HEK293 (cell line): ENCODE data around the gene PLGRKT.
"Not testable (repeated sequence)": the region's sequence is repeated elsewhere in the genome, so short reads cannot be mapped to it uniquely, and the experiment has no call there.

Source experiments
- CTCF ChIA-PET: fragments of 350-600 bp; formaldehyde crosslinking; extraction: SDS; loops from one replicate; lab custom pipeline; 2021; ENCODE audit warnings: antibody characterized with exemption; lab: Yijun Ruan, JAX
- POLR2A ChIA-PET: fragments of 300-600 bp; formaldehyde crosslinking; extraction: SDS; loops from one replicate; lab custom pipeline; 2020; ENCODE audit warnings: antibody characterized with exemption, inconsistent platforms; lab: Yijun Ruan, JAX
- H3K27ac ChIP-seq: fragments of 200-500 bp; sonication (Bioruptor generic); 2 replicates; pipeline ENCODE4 v1.5.1; 2014; ENCODE audit warnings: low read depth, low read length, control low read depth, inconsistent platforms; ENCODE audit errors: extremely low read depth
- H3K36me3 ChIP-seq, 2 experiments: fragments of 200-500 bp in 1 of 2; sonication (Bioruptor generic) in 1 of 2; 1 replicate in 1 of 2; 2 replicates in 1 of 2; pipeline ENCODE4 v1.5.1; 2014 to 2017; ENCODE audit warnings: inconsistent platforms in 2 of 2, low read length in 2 of 2; ENCODE audit not compliant: control insufficient read depth in 2 of 2, insufficient read depth in 1 of 2
- H3K4me1 ChIP-seq: fragments of 200-500 bp; sonication (Bioruptor generic); 2 replicates; pipeline ENCODE4 v1.5.1; 2014; ENCODE audit warnings: mild to moderate bottlenecking, low read length, inconsistent platforms; ENCODE audit not compliant: control insufficient read depth, insufficient read depth
- H3K4me3 ChIP-seq: 2 replicates; pipeline ENCODE4 v1.5.1; 2011; ENCODE audit warnings: low read depth, mild to moderate bottlenecking, control low read depth, low read length, moderate library complexity
- H3K9me3 ChIP-seq: fragments of 200-500 bp; sonication (Bioruptor generic); 2 replicates; pipeline ENCODE4 v1.5.1; 2014; ENCODE audit warnings: low read depth, low read length, inconsistent platforms; ENCODE audit not compliant: control insufficient read depth, insufficient read depth
- GLI4 ChIP-seq: fragments of 450-650 bp; formaldehyde crosslinking; IDR thresholded peaks from 2 replicates; pipeline ENCODE4 v1.5.1; 2016; ENCODE audit warnings: missing biosample characterization, missing genetic modification characterization
- KLF1 ChIP-seq: fragments of 450-650 bp; formaldehyde crosslinking; IDR thresholded peaks from 2 replicates; pipeline ENCODE4 v1.5.1; 2016; ENCODE audit warnings: missing biosample characterization, missing genetic modification characterization
- OVOL3 ChIP-seq: fragments of 450-650 bp; formaldehyde crosslinking; IDR thresholded peaks from 2 replicates; pipeline ENCODE4 v1.5.1; 2016; ENCODE audit warnings: missing biosample characterization, missing genetic modification characterization
- ZEB2 ChIP-seq: fragments of 450-650 bp; formaldehyde crosslinking; IDR thresholded peaks from 2 replicates; pipeline ENCODE4 v1.5.1; 2016; ENCODE audit warnings: missing biosample characterization, missing genetic modification characterization
- ZFHX2 ChIP-seq: fragments of 450-650 bp; formaldehyde crosslinking; conservative IDR thresholded peaks from 2 replicates; pipeline ENCODE4 v1.5.1; 2016; ENCODE audit warnings: missing biosample characterization, missing genetic modification characterization
- ZNF114 ChIP-seq: fragments of 450-650 bp; formaldehyde crosslinking; IDR thresholded peaks from 2 replicates; pipeline ENCODE4 v1.5.0; 2017; ENCODE audit warnings: missing biosample characterization, missing genetic modification characterization
- ZNF184 ChIP-seq: fragments of 450-650 bp; IDR thresholded peaks from 2 replicates; pipeline ENCODE4 v1.5.1; 2018; ENCODE audit warnings: missing biosample characterization, mild to moderate bottlenecking, missing genetic modification characterization
- ZNF335 ChIP-seq: fragments of 450-650 bp; formaldehyde crosslinking; conservative IDR thresholded peaks from 2 replicates; pipeline ENCODE4 v1.5.1; 2016; ENCODE audit warnings: missing biosample characterization, missing genetic modification characterization
- ZNF394 ChIP-seq: fragments of 450-650 bp; formaldehyde crosslinking; IDR thresholded peaks from 2 replicates; pipeline ENCODE4 v1.5.1; 2016; ENCODE audit warnings: missing biosample characterization, missing genetic modification characterization, mild to moderate bottlenecking, moderate library complexity, borderline replicate concordance
- ZNF501 ChIP-seq: fragments of 450-650 bp; formaldehyde crosslinking; IDR thresholded peaks from 2 replicates; pipeline ENCODE4 v1.5.1; 2016; ENCODE audit warnings: missing biosample characterization, missing genetic modification characterization
- ZNF514 ChIP-seq: fragments of 450-650 bp; formaldehyde crosslinking; IDR thresholded peaks from 2 replicates; pipeline ENCODE4 v1.5.1; 2016; ENCODE audit warnings: missing biosample characterization, missing genetic modification characterization
- ZNF555 ChIP-seq: fragments of 450-650 bp; formaldehyde crosslinking; conservative IDR thresholded peaks from 2 replicates; pipeline ENCODE4 v1.5.1; 2017; ENCODE audit warnings: missing biosample characterization, mild to moderate bottlenecking, missing genetic modification characterization, inconsistent platforms
- ZNF585B ChIP-seq: fragments of 450-650 bp; formaldehyde crosslinking; IDR thresholded peaks from 2 replicates; pipeline ENCODE4 v1.5.1; 2016; ENCODE audit warnings: missing biosample characterization, missing genetic modification characterization
- ZNF830 ChIP-seq: fragments of 450-650 bp; IDR thresholded peaks from 2 replicates; pipeline ENCODE4 v1.5.0; 2018; ENCODE audit warnings: missing biosample characterization, missing genetic modification characterization, low read depth, mild to moderate bottlenecking, moderate library complexity
- TF ChIP-seq, protein P1 (sequence below): fragments of 450-650 bp; formaldehyde crosslinking; IDR thresholded peaks from 2 replicates; pipeline ENCODE4 v1.5.1; 2016; ENCODE audit warnings: missing biosample characterization, missing genetic modification characterization
- TF ChIP-seq, protein P2 (sequence below): fragments of 450-650 bp; formaldehyde crosslinking; IDR thresholded peaks from 2 replicates; pipeline ENCODE4 v1.5.1; 2017; ENCODE audit warnings: missing biosample characterization, missing genetic modification characterization

Gene PLGRKT

DNA sequence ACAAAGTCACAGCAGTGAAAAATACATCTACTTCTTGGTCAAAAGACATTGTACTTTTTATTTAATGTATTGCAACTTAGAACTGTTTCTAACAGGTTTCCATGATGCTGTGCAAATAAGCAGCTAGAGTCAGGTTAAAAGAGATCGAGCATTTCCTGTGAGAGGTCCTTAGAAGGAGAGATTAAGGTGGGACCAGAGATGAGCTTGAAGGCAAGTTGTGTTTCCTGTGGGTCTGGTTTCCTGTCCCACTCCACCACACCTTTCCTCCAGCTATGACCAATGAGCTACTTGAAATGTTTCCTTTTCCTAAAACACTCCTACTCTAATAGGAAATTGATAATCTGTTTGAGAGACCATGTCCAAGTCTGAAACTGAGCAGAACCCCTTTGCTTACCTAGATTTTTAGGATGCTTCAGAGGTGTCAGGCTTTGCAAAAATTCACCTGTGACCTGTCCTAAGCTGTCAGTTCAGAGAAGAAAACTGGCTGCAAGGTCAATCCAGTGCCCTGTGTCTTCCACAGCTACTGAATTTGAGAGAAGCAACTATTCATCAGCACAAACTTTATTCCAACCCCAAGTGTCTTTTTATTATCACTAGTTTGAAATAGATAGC lies 85.0 kb downstream of the PLGRKT start:
- TF ChIP-seq ZNF514 (tag by site-specific recombination) (no peak), ZNF585B (no peak), ZNF394 (no peak), KLF1 (tag by site-specific recombination) (no peak), ZNF555 (tag by site-specific recombination) (no peak), GLI4 (tag by site-specific recombination) (no peak), ZNF830 (tag by site-specific recombination) (no peak), OVOL3 (tag by site-specific recombination) (no peak), ZNF114 (tag by site-specific recombination) (no peak), ZFHX2 (no peak)
- TF ChIP-seq, protein P1, sequence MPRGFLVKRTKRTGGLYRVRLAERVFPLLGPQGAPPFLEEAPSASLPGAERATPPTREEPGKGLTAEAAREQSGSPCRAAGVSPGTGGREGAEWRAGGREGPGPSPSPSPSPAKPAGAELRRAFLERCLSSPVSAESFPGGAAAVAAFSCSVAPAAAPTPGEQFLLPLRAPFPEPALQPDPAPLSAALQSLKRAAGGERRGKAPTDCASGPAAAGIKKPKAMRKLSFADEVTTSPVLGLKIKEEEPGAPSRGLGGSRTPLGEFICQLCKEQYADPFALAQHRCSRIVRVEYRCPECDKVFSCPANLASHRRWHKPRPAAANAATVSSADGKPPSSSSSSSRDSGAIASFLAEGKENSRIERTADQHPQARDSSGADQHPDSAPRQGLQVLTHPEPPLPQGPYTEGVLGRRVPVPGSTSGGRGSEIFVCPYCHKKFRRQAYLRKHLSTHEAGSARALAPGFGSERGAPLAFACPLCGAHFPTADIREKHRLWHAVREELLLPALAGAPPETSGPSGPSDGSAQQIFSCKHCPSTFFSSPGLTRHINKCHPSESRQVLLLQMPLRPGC (tag by site-specific recombination): no peak
- TF ChIP-seq, all 188 proteins: peak for 0
- ChIA-PET POLR2A (no interaction called here), CTCF (interaction anchor here (0.6 to 0.9 kb wide), 4 partner anchors 13 to 249 kb away, joined by 3 to 4 read pairs (median 4); partner anchors contain the start of gene RLN1)
- no peak overlapping the region for H3K4me3 ChIP-seq
- no peaks in the 10 kb centered on the region for H3K4me1 ChIP-seq
- H3K27ac ChIP-seq: no peak overlapping the region
- H3K36me3 ChIP-seq: no peaks in the 10 kb centered on the region
- H3K9me3 ChIP-seq: no peaks in the 10 kb centered on the region

DNA sequence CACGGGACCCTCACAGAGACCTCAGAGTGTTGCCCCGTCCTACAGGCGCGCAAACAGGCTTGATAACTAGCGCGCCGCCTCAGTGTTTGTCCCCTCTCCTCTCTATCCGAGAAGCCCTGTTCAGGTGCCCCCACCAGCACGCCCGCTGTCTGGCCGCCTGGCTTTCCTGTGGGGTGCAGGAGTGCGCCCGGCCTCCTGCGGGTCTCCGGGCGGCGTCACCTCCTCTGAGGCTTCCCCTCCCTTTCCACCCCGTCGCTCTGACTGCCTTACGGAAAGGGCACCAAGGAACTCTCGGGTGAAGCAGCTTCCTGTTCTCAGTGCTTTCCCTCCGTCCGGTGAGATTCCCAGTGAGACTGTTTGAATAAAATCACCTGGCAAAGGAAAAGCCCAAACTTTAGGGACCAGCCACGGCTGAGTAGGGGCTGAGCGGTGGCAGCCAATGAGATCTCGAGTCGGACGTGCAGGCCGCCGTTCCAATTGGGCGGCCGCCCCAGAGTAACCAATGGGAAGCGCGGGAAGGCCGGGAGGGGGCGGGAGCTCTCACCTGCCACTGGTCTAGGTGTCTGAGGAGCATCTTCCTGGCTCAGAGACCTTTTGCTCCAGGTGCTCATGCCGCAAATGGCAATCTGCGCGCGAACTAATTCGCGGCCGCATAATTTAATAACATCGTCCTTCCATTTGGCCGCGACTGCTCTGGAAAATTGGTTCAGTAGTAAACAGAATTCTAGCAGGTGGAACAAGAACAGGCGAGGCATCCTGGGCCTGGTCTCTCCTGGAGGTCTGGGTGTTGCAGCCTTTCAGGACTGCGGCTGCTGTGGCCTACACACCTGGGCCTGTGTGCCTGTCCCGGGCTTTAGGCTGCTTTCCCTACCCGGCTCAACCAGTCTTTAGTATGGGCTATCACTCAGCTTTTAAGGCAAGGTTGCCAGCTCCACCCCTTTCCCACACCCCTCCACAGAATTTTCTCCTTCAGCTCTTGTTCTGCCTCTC lies 98.4 kb downstream of the PLGRKT start, which contains the start of gene RLN1:
Gene RLN1 (minus strand): TSS at position 885 of the 990 bp plus-strand sequence. CDS start 130 bp downstream, at position 755.
- H3K27ac ChIP-seq, H3K4me1 ChIP-seq, H3K4me3 ChIP-seq, H3K9me3 ChIP-seq, H3K36me3 ChIP-seq, POLR2A ChIA-PET: not testable (repeated sequence)
- 0 out of 2 replicates have a peak, but pooled peaks have one; percentile 14 for TF ChIP-seq KLF1 (tag by site-specific recombination)
- peak; percentile 22; the same call in 1 of the 2 replicates for TF ChIP-seq ZNF501 (tag by site-specific recombination)
- 0 out of 2 replicates have a peak, but pooled peaks have one; percentile 38 for TF ChIP-seq ZEB2
- peak; percentile 53 for TF ChIP-seq ZNF335 (tag by site-specific recombination)
- CTCF ChIA-PET: interaction anchor here (0.7 kb wide), 1 partner anchor 13 kb away, joined by 3 read pairs; no protein-coding TSS in a partner anchor

DNA sequence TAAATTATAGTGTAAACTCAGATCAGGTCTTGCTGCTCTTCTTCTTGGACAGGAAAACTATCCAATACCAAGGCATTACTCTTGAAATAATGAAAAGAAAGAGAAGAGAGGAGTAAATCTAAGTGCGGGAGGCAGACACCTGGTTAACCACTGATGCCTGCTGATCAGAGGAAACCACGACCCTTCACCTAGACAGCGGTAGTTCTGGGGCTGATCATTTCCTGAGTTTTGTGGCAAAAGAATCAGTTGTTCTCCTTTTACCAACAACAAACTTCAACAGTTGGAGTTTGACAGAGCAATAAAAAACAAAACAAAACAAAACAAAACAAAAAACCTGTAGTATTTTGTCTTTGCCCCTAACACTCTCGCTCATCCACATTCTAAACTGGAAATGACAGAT lies 101.0 kb downstream of the PLGRKT start:
- Histone ChIP-seq H3K36me3 (no peaks in the 10 kb centered on the region), H3K4me3 (no peak overlapping the region), H3K4me1 (0 out of 2 replicates have a peak, but pooled peaks cover 2% of the 10 kb centered on the region), H3K9me3 (no peaks in the 10 kb centered on the region), H3K27ac (no peak overlapping the region)
- TF ChIP-seq, protein P2, sequence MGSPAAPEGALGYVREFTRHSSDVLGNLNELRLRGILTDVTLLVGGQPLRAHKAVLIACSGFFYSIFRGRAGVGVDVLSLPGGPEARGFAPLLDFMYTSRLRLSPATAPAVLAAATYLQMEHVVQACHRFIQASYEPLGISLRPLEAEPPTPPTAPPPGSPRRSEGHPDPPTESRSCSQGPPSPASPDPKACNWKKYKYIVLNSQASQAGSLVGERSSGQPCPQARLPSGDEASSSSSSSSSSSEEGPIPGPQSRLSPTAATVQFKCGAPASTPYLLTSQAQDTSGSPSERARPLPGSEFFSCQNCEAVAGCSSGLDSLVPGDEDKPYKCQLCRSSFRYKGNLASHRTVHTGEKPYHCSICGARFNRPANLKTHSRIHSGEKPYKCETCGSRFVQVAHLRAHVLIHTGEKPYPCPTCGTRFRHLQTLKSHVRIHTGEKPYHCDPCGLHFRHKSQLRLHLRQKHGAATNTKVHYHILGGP (tag by site-specific recombination): no peak
- no peak for TF ChIP-seq ZNF184 (tag by site-specific recombination)
- CTCF ChIA-PET: interaction anchor here (0.6 kb wide), 1 partner anchor 349 kb away, joined by 3 read pairs; no protein-coding TSS in a partner anchor
- POLR2A ChIA-PET: no interaction called here
